HUES48 (cell line): ENCODE measurements around the gene RPUSD3.
"Not testable (repeated sequence)": the region's sequence is repeated elsewhere in the genome, so short reads cannot be mapped to it uniquely, and the experiment has no call there.

Source experiments
- H3K27ac ChIP-seq: one replicate; pipeline ENCODE4 v1.7.0; 2013; ENCODE audit warnings: low read depth, low read length, inconsistent platforms
- H3K27me3 ChIP-seq: 2 replicates; pipeline ENCODE4 v1.6.1; 2013; ENCODE audit warnings: mild to moderate bottlenecking, low read length; ENCODE audit not compliant: control insufficient read depth, insufficient read depth
- H3K36me3 ChIP-seq: 2 replicates; pipeline ENCODE4 v1.6.1; 2013; ENCODE audit warnings: low read length; ENCODE audit not compliant: control insufficient read depth, insufficient read depth
- H3K4me1 ChIP-seq: 2 replicates; pipeline ENCODE4 v1.6.1; 2013; ENCODE audit warnings: mild to moderate bottlenecking, low read length; ENCODE audit not compliant: control insufficient read depth, insufficient read depth
- H3K4me3 ChIP-seq: 2 replicates; pipeline ENCODE4 v1.5.1; 2013; ENCODE audit warnings: mild to moderate bottlenecking, low read depth, low read length
- H3K9ac ChIP-seq: 2 replicates; pipeline ENCODE4 v1.6.1; 2013; ENCODE audit warnings: mild to moderate bottlenecking, low read depth, low read length, moderate library complexity
- H3K9me3 ChIP-seq: 2 replicates; pipeline ENCODE4 v1.6.1; 2013; ENCODE audit warnings: low read length; ENCODE audit not compliant: control insufficient read depth, insufficient read depth

The RPUSD3 gene

DNA sequence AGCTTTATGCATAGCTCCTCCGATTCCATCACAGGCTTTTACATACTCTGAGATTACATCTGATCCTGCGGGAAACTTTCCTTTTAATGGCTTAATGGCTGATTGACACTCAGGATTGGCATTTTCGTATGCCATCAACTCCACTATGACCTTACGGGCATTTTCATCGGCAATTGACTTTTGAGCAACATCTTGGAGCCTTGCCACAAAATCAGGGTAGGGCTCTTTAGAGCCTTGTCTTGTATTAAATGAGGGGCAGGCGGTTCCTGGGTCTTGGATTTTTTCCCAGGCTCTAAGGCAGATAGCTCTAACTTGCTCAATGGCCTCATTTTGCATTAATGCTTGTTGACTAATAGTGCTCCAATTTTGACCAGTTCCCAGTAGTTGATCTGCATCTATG, 8.1 kb upstream of the RPUSD3 start:
- H3K4me1 ChIP-seq, H3K36me3 ChIP-seq, H3K9me3 ChIP-seq, H3K4me3 ChIP-seq, H3K27me3 ChIP-seq, H3K9ac ChIP-seq, H3K27ac ChIP-seq: not testable (repeated sequence)

DNA sequence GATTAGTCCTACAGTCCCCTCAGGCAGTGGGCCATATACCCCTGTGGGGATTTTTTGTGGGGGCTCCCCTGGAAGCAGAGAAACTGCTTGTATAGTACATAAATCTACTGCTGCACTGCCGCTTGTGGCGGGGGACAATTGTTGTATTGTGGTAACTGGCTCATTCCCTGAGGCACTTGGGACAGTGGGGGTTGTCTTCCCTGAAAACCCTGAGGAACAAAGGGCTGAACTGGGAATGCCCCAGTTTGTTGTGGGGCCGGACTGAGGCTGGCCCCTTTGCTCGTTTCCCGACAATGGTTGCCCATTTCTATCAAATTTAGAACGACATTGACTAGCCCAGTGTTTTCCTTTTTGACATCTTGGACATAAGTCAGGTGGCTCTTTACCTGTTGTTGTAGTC, 7.6 kb upstream of the RPUSD3 start:
- H3K4me3 ChIP-seq, H3K36me3 ChIP-seq, H3K27ac ChIP-seq, H3K27me3 ChIP-seq, H3K9ac ChIP-seq, H3K4me1 ChIP-seq, H3K9me3 ChIP-seq: not testable (repeated sequence)

DNA sequence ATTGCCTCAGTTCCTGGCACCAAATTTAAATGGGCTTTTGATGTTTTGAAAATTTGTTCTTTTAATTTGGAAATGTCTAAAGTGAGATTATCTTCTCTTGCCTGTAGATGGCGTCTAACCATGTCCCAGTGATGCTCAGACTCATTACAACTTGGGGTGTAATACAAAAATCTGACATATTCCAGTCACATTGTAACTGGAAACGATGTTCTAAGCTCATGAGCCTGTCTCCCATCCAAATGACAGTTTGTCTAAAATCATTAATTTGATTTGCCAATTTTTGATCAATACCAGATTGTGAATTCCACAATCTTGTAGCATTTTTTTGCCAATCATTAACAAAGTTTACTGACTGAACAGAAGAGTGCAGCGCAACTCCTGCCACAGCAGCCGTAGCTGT, 5.1 kb upstream of the RPUSD3 start:
- H3K9me3 ChIP-seq, H3K4me1 ChIP-seq, H3K27ac ChIP-seq, H3K36me3 ChIP-seq, H3K9ac ChIP-seq, H3K27me3 ChIP-seq, H3K4me3 ChIP-seq: not testable (repeated sequence)

DNA sequence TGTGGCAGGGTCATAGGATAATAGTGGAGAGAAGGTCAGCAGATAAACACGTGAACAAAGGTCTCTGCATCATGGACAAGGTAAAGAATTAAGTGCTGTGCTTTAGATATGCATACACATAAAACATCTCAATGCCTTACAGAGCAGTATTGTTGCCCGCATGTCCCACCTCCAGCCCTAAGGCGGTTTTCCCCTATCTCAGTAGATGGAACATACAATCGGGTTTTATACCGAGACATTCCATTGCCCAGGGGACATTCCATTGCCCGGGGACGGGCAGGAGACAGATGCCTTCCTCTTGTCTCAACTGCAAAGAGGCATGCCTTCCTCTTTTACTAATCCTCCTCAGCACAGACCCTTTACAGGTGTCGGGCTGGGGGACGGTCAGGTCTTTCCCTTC, 4.1 kb upstream of the RPUSD3 start:
- not testable (repeated sequence) for H3K9ac ChIP-seq, H3K36me3 ChIP-seq, H3K27me3 ChIP-seq, H3K4me3 ChIP-seq, H3K4me1 ChIP-seq, H3K27ac ChIP-seq, H3K9me3 ChIP-seq

DNA sequence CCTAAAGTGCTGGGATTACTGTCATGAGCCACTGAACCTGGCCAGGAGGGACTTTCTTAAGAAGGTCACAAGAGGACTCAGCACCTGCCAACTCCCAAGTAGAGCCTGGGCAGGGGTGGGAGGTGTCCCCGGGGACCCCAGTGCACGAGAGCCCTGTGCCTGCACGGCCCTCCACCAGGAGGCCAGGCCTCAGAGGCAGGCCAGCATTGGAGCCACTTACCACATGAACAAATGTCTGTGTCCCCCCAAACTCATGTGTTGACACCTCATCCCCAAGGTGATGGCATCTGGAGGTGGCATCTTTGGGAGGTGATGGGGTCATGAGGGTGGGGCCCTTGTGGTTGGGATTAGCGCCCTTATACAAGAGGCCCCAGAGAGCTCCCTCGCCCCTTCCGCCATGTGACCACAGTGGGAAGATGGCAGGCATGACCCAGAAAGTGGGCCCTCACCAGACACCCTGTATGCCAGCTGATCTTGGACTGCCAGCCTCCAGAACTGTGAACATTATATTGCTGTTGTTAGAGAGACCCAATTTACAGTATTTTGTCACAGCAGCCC, 3.2 kb upstream of the RPUSD3 start:
- no peaks in the 10 kb centered on the region for H3K27me3 ChIP-seq
- H3K36me3 ChIP-seq: peaks cover 4% of the 10 kb centered on the region
- peaks cover 4% of the 10 kb centered on the region; the same call in 1 of the 2 replicates for H3K4me1 ChIP-seq
- H3K9me3 ChIP-seq: no peaks in the 10 kb centered on the region
- H3K27ac ChIP-seq: no peak overlapping the region
- H3K4me3 ChIP-seq: no peak overlapping the region
- no peak overlapping the region for H3K9ac ChIP-seq

DNA sequence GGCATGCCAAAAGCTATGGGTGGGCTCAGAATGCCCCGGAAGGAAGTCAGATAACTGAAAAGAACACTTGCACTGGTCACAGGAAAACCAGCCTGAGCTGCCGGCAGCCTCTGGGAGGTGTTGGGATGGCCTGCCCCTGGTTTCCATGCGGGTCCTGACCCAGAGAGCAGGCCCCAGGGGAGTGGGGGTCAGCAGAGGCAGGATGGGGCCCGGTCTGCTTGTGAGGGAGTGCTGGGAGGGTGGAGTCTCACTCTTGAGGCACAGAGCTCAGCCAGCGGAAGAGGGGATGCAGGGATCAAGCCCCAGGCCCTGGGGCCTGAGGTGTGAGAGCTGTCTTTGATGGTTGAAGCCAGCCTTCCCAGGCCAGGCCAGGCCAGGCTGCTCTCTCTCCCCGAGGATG, 2.4 kb upstream of the RPUSD3 start:
- Histone ChIP-seq H3K27me3 (no peaks in the 10 kb centered on the region), H3K27ac (no peak overlapping the region), H3K9me3 (no peaks in the 10 kb centered on the region), H3K9ac (no peak overlapping the region), H3K4me1 (peaks cover 4% of the 10 kb centered on the region; the same call in 1 of the 2 replicates), H3K36me3 (peaks cover 12% of the 10 kb centered on the region), H3K4me3 (no peak overlapping the region)

DNA sequence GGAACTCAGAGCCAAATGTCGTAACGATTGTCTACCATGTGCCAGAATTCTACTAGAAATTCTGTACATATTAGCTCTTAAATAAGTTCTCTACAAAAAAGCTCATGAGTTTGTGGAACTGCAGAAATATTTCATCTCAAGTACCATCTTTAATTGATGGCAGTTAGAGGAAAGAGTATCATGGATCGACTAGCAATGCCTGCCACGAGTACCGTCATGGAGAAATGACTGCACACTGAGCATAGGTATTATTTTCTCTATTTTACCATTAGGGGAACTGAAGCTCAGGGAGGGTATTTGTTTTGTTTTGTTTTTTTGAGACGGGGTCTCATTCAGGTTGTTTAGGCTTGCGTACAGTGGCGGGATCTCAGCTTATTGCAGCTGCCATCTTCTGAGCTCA, 2.8 kb downstream of the RPUSD3 start:
- Histone ChIP-seq H3K27me3 (no peaks in the 10 kb centered on the region), H3K36me3 (peaks cover 37% of the 10 kb centered on the region), H3K9ac (no peak overlapping the region), H3K9me3 (no peaks in the 10 kb centered on the region), H3K4me1 (peaks cover 4% of the 10 kb centered on the region; the same call in 1 of the 2 replicates), H3K4me3 (no peak overlapping the region), H3K27ac (no peak overlapping the region)

DNA sequence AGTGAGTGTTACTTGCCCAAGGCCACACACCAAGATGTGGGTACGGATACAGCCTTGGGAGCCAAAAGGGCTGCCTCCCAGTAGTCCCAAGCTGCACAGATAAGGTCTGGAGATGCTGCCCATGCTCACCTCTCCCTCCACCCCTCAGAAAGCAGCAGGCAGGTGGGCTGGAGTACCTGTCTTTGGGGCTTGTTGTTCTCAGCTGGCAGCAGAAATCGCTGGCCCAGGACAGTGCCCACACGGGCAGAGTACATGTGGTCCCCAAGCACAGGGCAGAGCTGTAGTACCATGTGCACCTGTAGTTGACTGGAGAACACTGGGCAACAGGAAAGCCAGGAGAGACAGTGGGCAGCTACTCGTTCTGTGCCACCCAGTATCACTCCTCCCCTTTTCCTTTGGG, 5.0 kb downstream of the RPUSD3 start:
- Histone ChIP-seq H3K9me3 (no peaks in the 10 kb centered on the region), H3K9ac (no peak overlapping the region), H3K27me3 (no peaks in the 10 kb centered on the region), H3K4me1 (no peaks in the 10 kb centered on the region; the same call in 1 of the 2 replicates), H3K27ac (no peak overlapping the region), H3K4me3 (no peak overlapping the region), H3K36me3 (peaks cover 44% of the 10 kb centered on the region)

DNA sequence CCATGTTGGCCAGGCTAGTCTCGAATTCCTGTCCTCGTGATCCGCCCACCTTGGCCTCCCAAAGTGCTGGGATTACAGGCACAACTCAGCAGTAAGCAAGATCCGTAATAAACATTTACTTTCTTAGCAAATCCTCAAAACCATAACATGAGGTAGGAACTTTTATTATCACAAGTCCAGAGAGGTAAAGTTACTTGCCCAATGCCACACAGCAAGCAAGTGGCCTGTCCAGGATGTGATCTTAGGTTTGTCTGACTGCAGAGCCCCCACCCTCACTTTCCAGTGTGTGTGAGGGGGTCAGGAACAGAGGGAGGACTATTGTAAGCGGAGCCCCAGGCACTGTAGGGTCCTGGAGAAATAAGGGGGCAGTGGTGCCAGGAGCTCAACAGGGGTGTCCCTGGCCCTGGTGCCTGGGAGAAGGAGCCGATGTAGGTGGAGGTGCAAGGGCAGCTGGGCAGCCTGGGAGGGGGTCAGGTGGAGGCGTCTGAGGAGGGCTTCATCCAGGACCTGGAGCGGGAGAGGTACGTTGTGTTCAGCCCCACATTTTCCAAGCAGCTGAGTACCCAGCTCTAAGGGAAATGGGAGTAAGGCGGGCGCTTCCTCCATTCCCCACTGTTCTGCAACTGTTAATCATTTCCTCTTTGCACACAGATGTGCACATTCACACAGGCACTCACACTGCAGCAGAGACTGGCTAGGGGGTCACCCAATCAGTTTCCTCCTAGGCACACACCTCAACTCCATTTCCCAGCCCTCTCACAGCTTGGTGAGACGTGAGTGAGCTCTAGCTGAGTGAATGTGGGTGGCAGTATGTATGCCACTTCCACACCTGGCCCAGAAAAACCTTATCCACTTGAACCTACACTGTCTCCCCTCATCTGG, 5.9 kb downstream of the RPUSD3 start:
- H3K36me3 ChIP-seq: peaks cover 44% of the 10 kb centered on the region
- no peak overlapping the region for H3K27ac ChIP-seq
- no peaks in the 10 kb centered on the region for H3K9me3 ChIP-seq
- no peaks in the 10 kb centered on the region; the same call in 1 of the 2 replicates for H3K4me1 ChIP-seq
- no peaks in the 10 kb centered on the region for H3K27me3 ChIP-seq
- no peak overlapping the region for H3K4me3 ChIP-seq
- H3K9ac ChIP-seq: no peak overlapping the region

DNA sequence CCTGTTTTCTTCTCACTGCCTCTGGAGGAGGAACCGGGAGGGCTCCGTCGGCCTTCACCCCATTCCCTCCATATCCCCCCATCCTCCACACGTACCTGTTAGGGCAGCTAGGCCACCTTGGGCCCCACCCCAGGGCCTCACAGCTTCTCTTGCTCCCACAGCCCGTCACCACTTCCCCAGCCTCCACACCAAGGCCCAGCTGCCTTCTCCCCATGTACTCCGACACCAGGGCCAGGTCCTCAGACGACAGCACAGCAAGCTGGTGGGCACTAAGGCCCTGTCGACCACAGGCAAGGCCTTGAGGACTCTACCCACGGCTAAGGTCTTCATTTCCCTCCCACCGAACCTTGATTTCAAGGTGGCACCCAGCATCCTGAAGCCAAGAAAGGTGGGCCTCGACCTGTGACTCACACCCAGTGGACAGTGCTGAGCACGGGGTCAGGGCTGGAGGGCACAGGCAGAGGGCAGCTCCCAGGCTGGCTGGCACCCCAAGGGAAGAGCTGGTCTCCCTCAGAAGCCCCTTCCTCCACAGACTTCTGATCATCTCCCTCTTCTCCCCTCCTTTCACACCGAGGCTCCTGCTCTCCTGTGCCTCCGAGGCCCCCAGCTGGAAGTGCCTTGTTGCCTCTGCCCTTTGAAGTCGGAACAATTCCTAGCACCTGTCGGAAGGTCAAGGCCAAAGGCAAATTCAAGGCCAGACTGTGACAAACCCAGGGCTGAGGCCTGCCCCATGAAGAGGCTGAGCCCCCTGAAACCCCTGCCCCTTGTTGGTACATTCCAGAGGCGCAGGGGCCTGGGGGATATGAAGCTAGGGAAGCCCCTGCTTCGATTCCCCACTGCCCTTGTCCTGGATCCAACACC, 9.1 kb downstream of the RPUSD3 start:
- Histone ChIP-seq H3K4me1 (no peaks in the 10 kb centered on the region), H3K9ac (no peak overlapping the region), H3K4me3 (no peak overlapping the region), H3K36me3 (peaks cover 18% of the 10 kb centered on the region), H3K27me3 (no peaks in the 10 kb centered on the region), H3K27ac (no peak overlapping the region), H3K9me3 (no peaks in the 10 kb centered on the region)

DNA sequence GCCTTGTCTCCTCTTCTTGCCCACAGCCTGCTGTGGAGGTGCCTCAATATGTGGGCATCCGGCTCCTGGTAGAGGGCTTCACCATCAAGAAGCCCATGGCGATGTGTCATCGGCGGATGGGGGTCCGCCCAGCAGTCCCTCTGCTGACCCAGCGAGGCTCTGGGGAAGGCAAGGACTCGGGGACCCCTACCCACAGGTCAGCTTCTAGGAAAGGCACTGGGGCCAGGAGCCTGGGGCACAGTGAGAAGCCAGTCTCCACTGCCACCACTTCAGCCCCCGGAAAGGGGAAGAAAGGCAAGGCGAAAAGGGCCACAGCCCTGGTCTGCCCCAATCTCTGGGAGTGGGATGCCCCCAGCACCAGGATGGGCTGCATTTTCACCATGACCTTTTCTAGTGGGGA, 10.7 kb downstream of the RPUSD3 start:
- no peaks in the 10 kb centered on the region for H3K9me3 ChIP-seq
- no peak overlapping the region for H3K4me3 ChIP-seq
- H3K36me3 ChIP-seq: peaks cover 8% of the 10 kb centered on the region
- H3K9ac ChIP-seq: no peak overlapping the region
- no peaks in the 10 kb centered on the region for H3K27me3 ChIP-seq
- H3K4me1 ChIP-seq: no peaks in the 10 kb centered on the region
- no peak overlapping the region for H3K27ac ChIP-seq
